SK-N-MC (cell line): ENCODE data around the gene ERBIN.

ENCODE experiments used
- EZH2 ChIP-seq: fragments of 200-600 bp; sonication (generic); IDR thresholded peaks from one replicate; pipeline ENCODE4 v1.6.1; 2017; ENCODE audit warnings: antibody characterized with exemption
- FOXP2 ChIP-seq: optimal IDR thresholded peaks from 2 replicates; pipeline ENCODE3; 2011; ENCODE audit warnings: mild to moderate bottlenecking, moderate library complexity; ENCODE audit not compliant: insufficient read depth; ENCODE audit errors: extremely low read length, control extremely low read depth
- POLR2AphosphoS5 ChIP-seq: IDR thresholded peaks from 2 replicates; pipeline ENCODE4 v1.6.1; 2012; ENCODE audit warnings: mild to moderate bottlenecking, low read depth, low read length, borderline replicate concordance

- TF ChIP-seq POLR2AphosphoS5: no peak
- no peak for TF ChIP-seq EZH2
- TF ChIP-seq FOXP2: no peak
Observed at GRCh38 chr5:65952259-65952658, 25.9 kb downstream of the ERBIN start.
